Measurements from ENCODE around the gene TEX14.

Gene TEX14

GRCh38 chr17:58691701-58692238 is at the start of gene TEX14:
TEX14 (minus strand) TSS chr17:58692045; CDS start chr17:58652001, 40,044 bp downstream.
- H3K27me3 Mint-ChIP-seq = no peaks in the 10 kb centered on the region
- no peak for ATAC-seq (replicated peaks; ENCODE audit: extremely low read depth, poor library complexity, severe bottlenecking)

GRCh38 chr17:58741121-58741625 is 49.3 kb upstream of the TEX14 start:
- no peaks in the 10 kb centered on the region for H3K9me3 Mint-ChIP-seq
- H3K36me3 Mint-ChIP-seq (ENCODE audit: insufficient read depth) = no peaks in the 10 kb centered on the region
- H3K27me3 Mint-ChIP-seq = no peaks in the 10 kb centered on the region
- ATAC-seq (replicated peaks; ENCODE audit: extremely low read depth, poor library complexity, severe bottlenecking) (no peak), DNase-seq (ENCODE audit: low spot score in 2 of 2) (no peak)
- no peak overlapping the region for H3K27ac Mint-ChIP-seq (ENCODE audit: low read depth)
- no peak overlapping the region for H3K4me3 Mint-ChIP-seq
- H3K4me1 Mint-ChIP-seq = no peaks in the 10 kb centered on the region

More at GRCh38 chr17:58691701-58692238, at the start of gene TEX14:
- Mint-ChIP-seq H3K9me3 (no peaks in the 10 kb centered on the region), H3K27ac (ENCODE audit: low read depth) (peak within 1 kb of the TSS; percentile 90), H3K36me3 (ENCODE audit: insufficient read depth) (peaks cover 10% of the 10 kb centered on the region), H3K4me3 (peak within 1 kb of the TSS; percentile 93), H3K4me1 (peaks cover 17% of the 10 kb centered on the region)
- no peak for DNase-seq (ENCODE audit: low spot score in 2 of 2)

- no peak for ATAC-seq (replicated peaks; ENCODE audit: extremely low read depth, poor library complexity, severe bottlenecking)
- DNase-seq (ENCODE audit: low spot score in 2 of 2) = no peak
- peaks cover 17% of the 10 kb centered on the region for H3K36me3 Mint-ChIP-seq (ENCODE audit: insufficient read depth)
- no peaks in the 10 kb centered on the region for H3K4me1 Mint-ChIP-seq
- H3K4me3 Mint-ChIP-seq = no peak overlapping the region
- no peak overlapping the region for H3K27ac Mint-ChIP-seq (ENCODE audit: low read depth)
- no peaks in the 10 kb centered on the region for H3K27me3 Mint-ChIP-seq
- H3K9me3 Mint-ChIP-seq = no peaks in the 10 kb centered on the region
Observed at GRCh38 chr17:58734811-58735210, 43.0 kb upstream of the TEX14 start.

GRCh38 chr17:58734040-58734439 is 42.2 kb upstream of the TEX14 start:
- ATAC-seq (replicated peaks; ENCODE audit: extremely low read depth, poor library complexity, severe bottlenecking) = no peak
- H3K27me3 Mint-ChIP-seq = no peaks in the 10 kb centered on the region
- H3K4me1 Mint-ChIP-seq = no peaks in the 10 kb centered on the region
- H3K36me3 Mint-ChIP-seq (ENCODE audit: insufficient read depth) = peaks cover 18% of the 10 kb centered on the region
- DNase-seq (ENCODE audit: low spot score in 2 of 2) = no peak
- no peak overlapping the region for H3K27ac Mint-ChIP-seq (ENCODE audit: low read depth)
- H3K9me3 Mint-ChIP-seq = no peaks in the 10 kb centered on the region
- no peak overlapping the region for H3K4me3 Mint-ChIP-seq

DNA sequence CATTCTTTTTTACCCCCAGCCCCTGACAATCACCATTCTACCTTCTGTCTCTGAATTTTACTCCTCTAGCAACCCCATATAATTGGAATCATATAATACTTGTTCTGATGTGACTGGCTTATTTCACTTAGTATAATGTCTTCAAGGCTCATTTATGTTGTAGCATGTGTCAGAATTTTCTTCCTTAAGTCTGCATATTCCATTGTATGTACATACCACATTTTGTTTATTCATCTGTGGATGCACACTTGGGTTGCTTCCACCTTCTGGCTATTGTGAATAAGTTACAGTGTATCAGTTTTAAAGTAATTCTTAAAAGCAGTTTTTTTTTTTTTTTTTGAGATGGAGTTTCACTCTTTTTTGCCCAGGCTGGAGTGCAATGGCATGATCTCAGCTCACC is 39.1 kb upstream of the TEX14 start:
- no peak overlapping the region for H3K27ac Mint-ChIP-seq (ENCODE audit: low read depth)
- H3K4me1 Mint-ChIP-seq = no peaks in the 10 kb centered on the region
- ATAC-seq (replicated peaks; ENCODE audit: extremely low read depth, poor library complexity, severe bottlenecking) (no peak), DNase-seq (ENCODE audit: low spot score in 2 of 2) (no peak)
- H3K27me3 Mint-ChIP-seq = no peaks in the 10 kb centered on the region
- no peak overlapping the region for H3K4me3 Mint-ChIP-seq
- H3K9me3 Mint-ChIP-seq = no peaks in the 10 kb centered on the region
- peaks cover 22% of the 10 kb centered on the region for H3K36me3 Mint-ChIP-seq (ENCODE audit: insufficient read depth)

- no peak for DNase-seq (ENCODE audit: low spot score in 2 of 2)
- H3K27ac Mint-ChIP-seq (ENCODE audit: low read depth) = no peak overlapping the region
- H3K27me3 Mint-ChIP-seq = no peaks in the 10 kb centered on the region
- H3K9me3 Mint-ChIP-seq = no peaks in the 10 kb centered on the region
- no peak for ATAC-seq (replicated peaks; ENCODE audit: extremely low read depth, poor library complexity, severe bottlenecking)
- H3K4me3 Mint-ChIP-seq = no peak overlapping the region
- H3K36me3 Mint-ChIP-seq (ENCODE audit: insufficient read depth) = peaks cover 29% of the 10 kb centered on the region
- no peaks in the 10 kb centered on the region for H3K4me1 Mint-ChIP-seq
Observed at GRCh38 chr17:58728798-58729197, 37.0 kb upstream of the TEX14 start.

DNA sequence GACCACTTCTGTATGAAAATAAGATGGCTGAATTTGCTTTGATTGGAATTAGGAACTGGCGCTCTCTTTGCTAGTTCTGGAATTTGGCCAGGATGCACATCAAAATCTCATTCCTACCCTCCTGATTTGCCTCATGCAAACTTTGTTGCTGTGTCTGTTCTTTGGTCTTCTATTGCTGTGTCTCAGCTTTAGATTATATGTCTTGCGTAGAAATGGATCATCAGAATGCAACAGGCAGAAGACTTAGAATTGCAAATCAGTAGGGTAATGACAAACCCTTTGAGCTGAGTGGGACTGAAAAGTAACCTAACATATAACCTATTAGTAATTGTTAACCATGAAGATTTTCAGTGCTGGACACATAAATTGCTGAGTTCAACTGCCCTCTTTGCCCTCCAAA is 30.9 kb upstream of the TEX14 start:
- Mint-ChIP-seq H3K36me3 (ENCODE audit: insufficient read depth) (peaks cover 27% of the 10 kb centered on the region), H3K4me3 (no peak overlapping the region), H3K27ac (ENCODE audit: low read depth) (no peak overlapping the region), H3K27me3 (no peaks in the 10 kb centered on the region), H3K9me3 (no peaks in the 10 kb centered on the region), H3K4me1 (no peaks in the 10 kb centered on the region)
- ATAC-seq (replicated peaks; ENCODE audit: extremely low read depth, poor library complexity, severe bottlenecking) (no peak), DNase-seq (ENCODE audit: low spot score in 2 of 2) (no peak)

DNA sequence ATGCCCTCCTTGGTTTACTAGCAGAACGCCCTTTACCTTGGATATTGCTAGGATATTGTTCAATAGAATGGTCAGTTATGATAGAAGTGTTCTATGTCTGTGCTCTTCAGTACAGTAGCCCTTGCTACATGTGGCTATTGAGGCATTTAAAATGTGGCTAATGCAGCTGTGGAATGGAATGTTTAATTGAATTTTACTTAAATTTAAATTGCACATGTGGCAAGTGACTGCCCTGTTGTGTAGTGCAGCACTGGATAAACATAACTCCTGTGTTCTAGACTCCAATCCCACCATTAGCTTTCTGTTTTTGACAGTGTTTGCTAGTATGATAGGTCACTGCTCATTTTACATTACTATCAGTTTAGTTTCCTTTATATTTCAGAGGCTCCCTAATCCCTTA is 30.4 kb upstream of the TEX14 start:
- no peaks in the 10 kb centered on the region for H3K4me1 Mint-ChIP-seq
- ATAC-seq (replicated peaks; ENCODE audit: extremely low read depth, poor library complexity, severe bottlenecking) (no peak), DNase-seq (ENCODE audit: low spot score in 2 of 2) (no peak)
- H3K4me3 Mint-ChIP-seq = no peak overlapping the region
- H3K9me3 Mint-ChIP-seq = no peaks in the 10 kb centered on the region
- H3K36me3 Mint-ChIP-seq (ENCODE audit: insufficient read depth) = peaks cover 27% of the 10 kb centered on the region
- H3K27ac Mint-ChIP-seq (ENCODE audit: low read depth) = no peak overlapping the region
- no peaks in the 10 kb centered on the region for H3K27me3 Mint-ChIP-seq

DNA sequence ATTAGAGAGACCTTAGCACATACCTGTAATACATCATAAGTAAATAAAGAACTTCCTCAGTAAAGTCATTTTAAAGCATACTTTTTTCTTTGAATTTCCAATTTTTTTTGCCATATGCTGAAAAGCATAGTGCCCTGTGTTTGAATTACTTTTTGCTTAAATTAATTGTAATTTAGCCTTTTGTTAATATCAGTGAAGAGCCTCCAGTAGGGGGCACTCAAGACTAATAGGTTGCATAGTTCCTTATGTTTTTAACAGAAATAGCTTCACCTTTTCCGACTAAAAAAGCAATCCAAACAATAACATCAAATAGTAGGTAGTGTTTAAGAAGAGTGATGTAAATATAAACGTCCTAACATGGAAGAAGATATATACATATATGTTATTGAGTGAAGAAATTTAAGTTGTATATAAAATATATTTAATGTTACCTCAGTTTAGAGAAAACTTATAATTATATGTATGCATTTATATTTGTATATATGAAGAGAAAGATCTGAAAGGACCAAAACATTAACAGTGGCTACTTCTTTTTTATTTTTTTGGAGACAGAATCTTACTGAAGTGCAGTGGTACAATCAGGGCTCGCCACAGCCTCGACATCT is 19.2 kb upstream of the TEX14 start:
- H3K36me3 Mint-ChIP-seq (ENCODE audit: insufficient read depth) = peaks cover 25% of the 10 kb centered on the region
- H3K9me3 Mint-ChIP-seq = no peaks in the 10 kb centered on the region
- DNase-seq (ENCODE audit: low spot score in 2 of 2) (no peak), ATAC-seq (replicated peaks; ENCODE audit: extremely low read depth, poor library complexity, severe bottlenecking) (no peak)
- H3K4me1 Mint-ChIP-seq = peaks cover 7% of the 10 kb centered on the region
- H3K27ac Mint-ChIP-seq (ENCODE audit: low read depth) = no peak overlapping the region
- H3K27me3 Mint-ChIP-seq = no peaks in the 10 kb centered on the region
- no peak overlapping the region for H3K4me3 Mint-ChIP-seq

- Mint-ChIP-seq H3K27ac (ENCODE audit: low read depth) (peak overlapping the region; percentile 33), H3K4me1 (peaks cover 7% of the 10 kb centered on the region), H3K27me3 (no peaks in the 10 kb centered on the region), H3K36me3 (ENCODE audit: insufficient read depth) (peaks cover 27% of the 10 kb centered on the region), H3K4me3 (no peak overlapping the region), H3K9me3 (no peaks in the 10 kb centered on the region)
- DNase-seq (ENCODE audit: low spot score in 2 of 2) (no peak), ATAC-seq (replicated peaks; ENCODE audit: extremely low read depth, poor library complexity, severe bottlenecking) (no peak)
Observed at GRCh38 chr17:58706351-58707140, 14.7 kb upstream of the TEX14 start.

DNA sequence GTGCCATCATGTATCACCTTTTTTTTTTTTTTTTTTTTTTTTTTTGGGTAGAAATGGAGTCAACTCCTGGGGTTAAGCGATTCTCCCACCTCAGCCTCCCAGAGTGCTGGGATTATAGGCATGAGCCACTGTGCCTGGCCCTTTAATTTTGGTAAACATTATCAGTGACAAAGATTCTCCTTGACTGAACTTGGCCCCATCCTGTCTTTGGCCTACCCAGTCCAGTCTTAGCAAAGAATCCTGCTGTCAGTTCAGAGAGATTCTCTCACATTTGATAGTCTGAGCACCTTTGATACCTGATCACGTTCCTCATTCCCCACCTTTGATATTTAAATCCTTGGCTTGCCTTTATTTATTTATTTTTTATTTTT is 12.1 kb upstream of the TEX14 start:
- no peaks in the 10 kb centered on the region for H3K9me3 Mint-ChIP-seq
- peaks cover 17% of the 10 kb centered on the region for H3K36me3 Mint-ChIP-seq (ENCODE audit: insufficient read depth)
- DNase-seq (ENCODE audit: low spot score in 2 of 2) (no peak), ATAC-seq (replicated peaks; ENCODE audit: extremely low read depth, poor library complexity, severe bottlenecking) (no peak)
- H3K4me1 Mint-ChIP-seq = peaks cover 7% of the 10 kb centered on the region
- no peak overlapping the region for H3K4me3 Mint-ChIP-seq
- H3K27me3 Mint-ChIP-seq = no peaks in the 10 kb centered on the region
- H3K27ac Mint-ChIP-seq (ENCODE audit: low read depth) = no peak overlapping the region

GRCh38 chr17:58703137-58703915 is 11.5 kb upstream of the TEX14 start:
- ATAC-seq (replicated peaks; ENCODE audit: extremely low read depth, poor library complexity, severe bottlenecking) (no peak), DNase-seq (ENCODE audit: low spot score in 2 of 2) (no peak)
- peaks cover 7% of the 10 kb centered on the region for H3K4me1 Mint-ChIP-seq
- H3K4me3 Mint-ChIP-seq = no peak overlapping the region
- H3K27me3 Mint-ChIP-seq = no peaks in the 10 kb centered on the region
- no peaks in the 10 kb centered on the region for H3K9me3 Mint-ChIP-seq
- H3K36me3 Mint-ChIP-seq (ENCODE audit: insufficient read depth) = peaks cover 17% of the 10 kb centered on the region
- no peak overlapping the region for H3K27ac Mint-ChIP-seq (ENCODE audit: low read depth)

All from central memory CD8-positive, alpha-beta T cell (primary cell).